Uterus (tissue), 4 donors: ENCODE results near the gene MEX3C. TPM values are rescaled to one million over a fixed set of nuclear protein-coding genes. Genes with fewer than 3 reads are reported as not detected.

Experiments
- DNase-seq, 2 donors: peaks; one replicate each; pipeline ENCODE4 v3.0.0-alpha.2; 2019 to 2020
- H3K27ac ChIP-seq, 2 donors: fragments of 200-600 bp; sonication (generic); 1 replicate in 1 of 2; 2 replicates in 1 of 2; pipeline ENCODE4 v1.5.1; 2016 to 2018
- H3K27me3 ChIP-seq, 2 donors: fragments of 200-600 bp; sonication (generic); one replicate each; pipeline ENCODE4 v1.5.1; 2018 to 2019; ENCODE audit warnings: control low read depth in 1 of 2
- H3K36me3 ChIP-seq, 2 donors: fragments of 200-600 bp; sonication (generic); one replicate each; pipeline ENCODE4 v1.5.1; 2019; ENCODE audit warnings: control low read depth in 1 of 2
- H3K4me1 ChIP-seq, 2 donors: fragments of 200-600 bp; sonication (generic); one replicate each; pipeline ENCODE4 v1.5.1; 2018 to 2019; ENCODE audit warnings: control low read depth in 1 of 2
- H3K4me3 ChIP-seq, 2 donors: fragments of 200-600 bp; sonication (generic); 1 replicate in 1 of 2; 2 replicates in 1 of 2; pipeline ENCODE4 v1.5.1; 2018 to 2019; ENCODE audit warnings: mild to moderate bottlenecking in 1 of 2
- H3K9me3 ChIP-seq, 2 donors: fragments of 200-600 bp; sonication (generic); one replicate each; pipeline ENCODE4 v1.5.1; 2019; ENCODE audit warnings: control low read depth in 1 of 2
- CTCF ChIP-seq, 4 experiments: fragments of 200-600 bp in 2 of 4; fragments of 450-650 bp in 2 of 4; sonication (generic) in 2 of 4; IDR thresholded peaks; one replicate each; pipeline ENCODE4 v1.5.1; 2016 to 2019; ENCODE audit warnings: antibody characterized with exemption in 4 of 4, mild to moderate bottlenecking in 2 of 4, moderate library complexity in 1 of 4
- POLR2A ChIP-seq, 2 donors: fragments of 450-650 bp; IDR thresholded peaks; one replicate each; pipeline ENCODE4 v1.6.1; 2016; ENCODE audit warnings: antibody characterized with exemption in 2 of 2, mild to moderate bottlenecking in 1 of 2, moderate library complexity in 1 of 2
- intact Hi-C: fragments of 100-400 bp; cut with DNase I; formaldehyde crosslinking; loops from one replicate; pipeline ENCODE4 v1.15.1; 2023; ENCODE audit warnings: low total_unique reads
- total RNA-seq, 4 donors: library from RNA; depleted of rRNA in 3 of 4; stranded (reverse); fragments of >200 nt in 3 of 4; gene quantifications; one replicate each; pipeline versions ENCODE4 v1.1.0 to v1.2.4, GENCODE V29; 2014 to 2023
- donor health status: DM: yes; HTN: yes; CAD: no.

Gene MEX3C
- total RNA-seq, 4 donors from 2014 or later, result 20.7 to 69.4 (median 40.7) TPM

DNA sequence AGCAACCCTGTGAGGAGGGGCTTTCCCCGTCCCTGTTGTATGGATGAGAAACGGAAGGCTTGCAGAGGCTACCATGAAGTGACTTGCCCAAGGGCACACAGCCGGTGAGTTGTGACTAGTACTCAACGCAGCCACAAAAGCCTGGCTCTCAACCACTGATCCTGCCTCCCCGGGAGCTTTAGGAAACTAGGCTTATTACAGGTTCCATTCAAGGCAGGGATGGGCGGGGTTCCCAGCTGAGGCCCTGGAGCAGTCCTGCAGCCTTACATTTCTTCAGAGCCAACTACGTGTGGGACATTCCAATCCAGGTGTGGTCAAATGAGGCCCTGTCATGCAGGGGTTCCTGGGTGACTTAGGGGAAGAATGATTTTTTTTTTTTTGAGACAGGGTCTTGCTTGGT is 59.6 kb downstream of the MEX3C start:
- no peaks in the 10 kb centered on the region for H3K27me3 ChIP-seq
- H3K27ac ChIP-seq, result no peak overlapping the region
- no peak overlapping the region for H3K4me3 ChIP-seq
- H3K4me1 ChIP-seq, result no peaks in the 10 kb centered on the region
- no peaks in the 10 kb centered on the region for H3K36me3 ChIP-seq
- DNase-seq, result no peak
- TF ChIP-seq POLR2A (IDR thresholded peaks at IDR 0.05) (no peak), CTCF (IDR thresholded peaks at IDR 0.05) (no peak)
- no peaks in the 10 kb centered on the region for H3K9me3 ChIP-seq
- intact Hi-C loops, result no loop called here

- intact Hi-C loops, result no loop called here
- no peak overlapping the region for H3K4me3 ChIP-seq
- H3K36me3 ChIP-seq, result no peaks in the 10 kb centered on the region
- DNase-seq, result no peak
- no peaks in the 10 kb centered on the region for H3K9me3 ChIP-seq
- TF ChIP-seq CTCF (IDR thresholded peaks at IDR 0.05), result no peak
- no peak for TF ChIP-seq POLR2A (IDR thresholded peaks at IDR 0.05)
- no peak overlapping the region for H3K27ac ChIP-seq
- H3K4me1 ChIP-seq, result no peaks in the 10 kb centered on the region
- H3K27me3 ChIP-seq, result no peaks in the 10 kb centered on the region
Observed at GRCh38 chr18:51137026-51137729, 60.3 kb downstream of the MEX3C start.

- no peaks in the 10 kb centered on the region for H3K9me3 ChIP-seq
- no peaks in the 10 kb centered on the region for H3K27me3 ChIP-seq
- H3K4me3 ChIP-seq, result no peak overlapping the region
- TF ChIP-seq POLR2A (IDR thresholded peaks at IDR 0.05) (no peak), CTCF (IDR thresholded peaks at IDR 0.05) (no peak)
- no peak overlapping the region for H3K27ac ChIP-seq
- H3K4me1 ChIP-seq, result no peaks in the 10 kb centered on the region
- no peak for DNase-seq
- intact Hi-C loops, result no loop called here
- no peaks in the 10 kb centered on the region for H3K36me3 ChIP-seq
Observed at GRCh38 chr18:51135795-51136194, 61.7 kb downstream of the MEX3C start.

GRCh38 chr18:51135364-51135763 is 62.1 kb downstream of the MEX3C start:
- Histone ChIP-seq H3K36me3 (no peaks in the 10 kb centered on the region), H3K4me3 (no peak overlapping the region), H3K27me3 (no peaks in the 10 kb centered on the region), H3K9me3 (no peaks in the 10 kb centered on the region), H3K27ac (no peak overlapping the region), H3K4me1 (no peaks in the 10 kb centered on the region)
- DNase-seq, result no peak
- intact Hi-C loops, result no loop called here
- no peak for TF ChIP-seq POLR2A (IDR thresholded peaks at IDR 0.05)
- TF ChIP-seq CTCF (IDR thresholded peaks at IDR 0.05), result no peak

- no peak for DNase-seq
- Histone ChIP-seq H3K27me3 (no peaks in the 10 kb centered on the region), H3K27ac (no peak overlapping the region), H3K4me1 (no peaks in the 10 kb centered on the region), H3K9me3 (no peaks in the 10 kb centered on the region), H3K4me3 (no peak overlapping the region), H3K36me3 (no peaks in the 10 kb centered on the region)
- intact Hi-C loops, result no loop called here
- TF ChIP-seq CTCF (IDR thresholded peaks at IDR 0.05) (no peak), POLR2A (IDR thresholded peaks at IDR 0.05) (no peak)
Observed at GRCh38 chr18:51134721-51135120, 62.8 kb downstream of the MEX3C start.
